ENCODE measurements around the gene NAV3.

GRCh38 chr12:78164154-78164553, 333.5 kb downstream of the NAV3 start:
- no peak for TF ChIP-seq EZH2 (IDR thresholded peaks at IDR 0.05; ENCODE audit: borderline replicate concordance, insufficient read depth, low read depth, low read length, poor library complexity, severe bottlenecking)
- TF ChIP-seq CTCF (IDR thresholded peaks at IDR 0.05) = no peak
